ENCODE data around the gene MARF1.

Gene MARF1

GRCh38 chr16:15631730-15632409, 11.1 kb downstream of the MARF1 start:
- Histone ChIP-seq H3K9ac (ENCODE audit: low read depth in 1 of 2, low read length in 2 of 2) (no peak overlapping the region), H3K4me1 (ENCODE audit: control insufficient read depth in 2 of 2, insufficient read depth in 2 of 2, low read length in 2 of 2) (no peaks in the 10 kb centered on the region), H3K4me3 (ENCODE audit: low read length in 2 of 2) (no peak overlapping the region), H3K27me3 (ENCODE audit: control insufficient read depth in 2 of 2, insufficient read depth in 2 of 2, low read length in 2 of 2) (no peaks in the 10 kb centered on the region), H3K27ac (ENCODE audit: low read depth in 2 of 2, low read length in 2 of 2) (no peak overlapping the region), H3K36me3 (ENCODE audit: control insufficient read depth in 2 of 2, insufficient read depth in 2 of 2, low read length in 2 of 2) (peaks cover 58 to 67% of the 10 kb centered on the region in 2 donors), H3K9me3 (ENCODE audit: control insufficient read depth in 2 of 2, low read length in 2 of 2) (no peaks in the 10 kb centered on the region)

GRCh38 chr16:15621889-15622288, 21.1 kb downstream of the MARF1 start:
- no peaks in the 10 kb centered on the region for H3K9me3 ChIP-seq (ENCODE audit: control insufficient read depth in 2 of 2, low read length in 2 of 2)
- no peak overlapping the region for H3K27ac ChIP-seq (ENCODE audit: low read depth in 2 of 2, low read length in 2 of 2)

GRCh38 chr16:15621456-15621855, 21.5 kb downstream of the MARF1 start:
- H3K27me3 ChIP-seq (ENCODE audit: control insufficient read depth in 2 of 2, insufficient read depth in 2 of 2, low read length in 2 of 2): no peaks in the 10 kb centered on the region
- no peaks in the 10 kb centered on the region for H3K4me1 ChIP-seq (ENCODE audit: control insufficient read depth in 2 of 2, insufficient read depth in 2 of 2, low read length in 2 of 2)
- no peak overlapping the region for H3K4me3 ChIP-seq (ENCODE audit: low read length in 2 of 2)
- H3K36me3 ChIP-seq (ENCODE audit: control insufficient read depth in 2 of 2, insufficient read depth in 2 of 2, low read length in 2 of 2): peaks cover 72 to 77% of the 10 kb centered on the region in 2 donors
- no peak overlapping the region for H3K9ac ChIP-seq (ENCODE audit: low read depth in 1 of 2, low read length in 2 of 2)
- H3K9me3 ChIP-seq (ENCODE audit: control insufficient read depth in 2 of 2, low read length in 2 of 2): no peaks in the 10 kb centered on the region
- no peak overlapping the region for H3K27ac ChIP-seq (ENCODE audit: low read depth in 2 of 2, low read length in 2 of 2)

More at GRCh38 chr16:15621889-15622288, 21.1 kb downstream of the MARF1 start:
- Histone ChIP-seq H3K4me1 (ENCODE audit: control insufficient read depth in 2 of 2, insufficient read depth in 2 of 2, low read length in 2 of 2) (no peaks in the 10 kb centered on the region), H3K9ac (ENCODE audit: low read depth in 1 of 2, low read length in 2 of 2) (no peak overlapping the region), H3K27me3 (ENCODE audit: control insufficient read depth in 2 of 2, insufficient read depth in 2 of 2, low read length in 2 of 2) (no peaks in the 10 kb centered on the region), H3K4me3 (ENCODE audit: low read length in 2 of 2) (no peak overlapping the region), H3K36me3 (ENCODE audit: control insufficient read depth in 2 of 2, insufficient read depth in 2 of 2, low read length in 2 of 2) (peaks cover 68 to 73% of the 10 kb centered on the region in 2 donors)

- Histone ChIP-seq H3K36me3 (ENCODE audit: control insufficient read depth in 2 of 2, insufficient read depth in 2 of 2, low read length in 2 of 2) (peaks cover 78 to 83% of the 10 kb centered on the region in 2 donors), H3K27me3 (ENCODE audit: control insufficient read depth in 2 of 2, insufficient read depth in 2 of 2, low read length in 2 of 2) (no peaks in the 10 kb centered on the region), H3K9me3 (ENCODE audit: control insufficient read depth in 2 of 2, low read length in 2 of 2) (no peaks in the 10 kb centered on the region), H3K9ac (ENCODE audit: low read depth in 1 of 2, low read length in 2 of 2) (no peak overlapping the region), H3K27ac (ENCODE audit: low read depth in 2 of 2, low read length in 2 of 2) (no peak overlapping the region), H3K4me3 (ENCODE audit: low read length in 2 of 2) (no peak overlapping the region), H3K4me1 (ENCODE audit: control insufficient read depth in 2 of 2, insufficient read depth in 2 of 2, low read length in 2 of 2) (no peaks in the 10 kb centered on the region)
These were observed 22.3 kb downstream of the MARF1 start for GRCh38 chr16:15620611-15621195.

GRCh38 chr16:15618392-15618791, 24.6 kb downstream of the MARF1 start:
- Histone ChIP-seq H3K36me3 (ENCODE audit: control insufficient read depth in 2 of 2, insufficient read depth in 2 of 2, low read length in 2 of 2) (peaks cover 70 to 72% of the 10 kb centered on the region in 2 donors), H3K27ac (ENCODE audit: low read depth in 2 of 2, low read length in 2 of 2) (no peak overlapping the region)

GRCh38 chr16:15617901-15618300, 25.1 kb downstream of the MARF1 start:
- H3K27ac ChIP-seq (ENCODE audit: low read depth in 2 of 2, low read length in 2 of 2): no peak overlapping the region
- no peaks in the 10 kb centered on the region for H3K4me1 ChIP-seq (ENCODE audit: control insufficient read depth in 2 of 2, insufficient read depth in 2 of 2, low read length in 2 of 2)
- peaks cover 70 to 75% of the 10 kb centered on the region in 2 donors for H3K36me3 ChIP-seq (ENCODE audit: control insufficient read depth in 2 of 2, insufficient read depth in 2 of 2, low read length in 2 of 2)

More at GRCh38 chr16:15618392-15618791, 24.6 kb downstream of the MARF1 start:
- no peaks in the 10 kb centered on the region for H3K4me1 ChIP-seq (ENCODE audit: control insufficient read depth in 2 of 2, insufficient read depth in 2 of 2, low read length in 2 of 2)
- H3K9me3 ChIP-seq (ENCODE audit: control insufficient read depth in 2 of 2, low read length in 2 of 2): no peaks in the 10 kb centered on the region
- no peak overlapping the region for H3K9ac ChIP-seq (ENCODE audit: low read depth in 1 of 2, low read length in 2 of 2)
- no peak overlapping the region for H3K4me3 ChIP-seq (ENCODE audit: low read length in 2 of 2)
- no peaks in the 10 kb centered on the region for H3K27me3 ChIP-seq (ENCODE audit: control insufficient read depth in 2 of 2, insufficient read depth in 2 of 2, low read length in 2 of 2)

GRCh38 chr16:15616475-15617165, 26.3 kb downstream of the MARF1 start:
- Histone ChIP-seq H3K27ac (ENCODE audit: low read depth in 2 of 2, low read length in 2 of 2) (no peak overlapping the region), H3K27me3 (ENCODE audit: control insufficient read depth in 2 of 2, insufficient read depth in 2 of 2, low read length in 2 of 2) (no peaks in the 10 kb centered on the region), H3K36me3 (ENCODE audit: control insufficient read depth in 2 of 2, insufficient read depth in 2 of 2, low read length in 2 of 2) (peaks cover 72 to 78% of the 10 kb centered on the region in 2 donors), H3K4me1 (ENCODE audit: control insufficient read depth in 2 of 2, insufficient read depth in 2 of 2, low read length in 2 of 2) (no peaks in the 10 kb centered on the region), H3K9me3 (ENCODE audit: control insufficient read depth in 2 of 2, low read length in 2 of 2) (no peaks in the 10 kb centered on the region), H3K4me3 (ENCODE audit: low read length in 2 of 2) (no peak overlapping the region), H3K9ac (ENCODE audit: low read depth in 1 of 2, low read length in 2 of 2) (no peak overlapping the region)

More at GRCh38 chr16:15617901-15618300, 25.1 kb downstream of the MARF1 start:
- Histone ChIP-seq H3K27me3 (ENCODE audit: control insufficient read depth in 2 of 2, insufficient read depth in 2 of 2, low read length in 2 of 2) (no peaks in the 10 kb centered on the region), H3K4me3 (ENCODE audit: low read length in 2 of 2) (no peak overlapping the region), H3K9me3 (ENCODE audit: control insufficient read depth in 2 of 2, low read length in 2 of 2) (no peaks in the 10 kb centered on the region), H3K9ac (ENCODE audit: low read depth in 1 of 2, low read length in 2 of 2) (no peak overlapping the region)

GRCh38 chr16:15616012-15616411, 26.9 kb downstream of the MARF1 start:
- Histone ChIP-seq H3K9me3 (ENCODE audit: control insufficient read depth in 2 of 2, low read length in 2 of 2) (no peaks in the 10 kb centered on the region), H3K4me3 (ENCODE audit: low read length in 2 of 2) (no peak overlapping the region), H3K27me3 (ENCODE audit: control insufficient read depth in 2 of 2, insufficient read depth in 2 of 2, low read length in 2 of 2) (no peaks in the 10 kb centered on the region), H3K4me1 (ENCODE audit: control insufficient read depth in 2 of 2, insufficient read depth in 2 of 2, low read length in 2 of 2) (no peaks in the 10 kb centered on the region), H3K9ac (ENCODE audit: low read depth in 1 of 2, low read length in 2 of 2) (no peak overlapping the region), H3K27ac (ENCODE audit: low read depth in 2 of 2, low read length in 2 of 2) (no peak overlapping the region), H3K36me3 (ENCODE audit: control insufficient read depth in 2 of 2, insufficient read depth in 2 of 2, low read length in 2 of 2) (peaks cover 68 to 75% of the 10 kb centered on the region in 2 donors)

- Histone ChIP-seq H3K27ac (ENCODE audit: low read depth in 2 of 2, low read length in 2 of 2) (no peak overlapping the region), H3K9ac (ENCODE audit: low read depth in 1 of 2, low read length in 2 of 2) (no peak overlapping the region), H3K27me3 (ENCODE audit: control insufficient read depth in 2 of 2, insufficient read depth in 2 of 2, low read length in 2 of 2) (no peaks in the 10 kb centered on the region), H3K4me3 (ENCODE audit: low read length in 2 of 2) (no peak overlapping the region), H3K36me3 (ENCODE audit: control insufficient read depth in 2 of 2, insufficient read depth in 2 of 2, low read length in 2 of 2) (peaks cover 73 to 74% of the 10 kb centered on the region in 2 donors), H3K4me1 (ENCODE audit: control insufficient read depth in 2 of 2, insufficient read depth in 2 of 2, low read length in 2 of 2) (no peaks in the 10 kb centered on the region), H3K9me3 (ENCODE audit: control insufficient read depth in 2 of 2, low read length in 2 of 2) (no peaks in the 10 kb centered on the region)
These were observed 29.3 kb downstream of the MARF1 start for GRCh38 chr16:15613676-15614075.

GRCh38 chr16:15611610-15612009, 31.3 kb downstream of the MARF1 start:
- Histone ChIP-seq H3K27me3 (ENCODE audit: control insufficient read depth in 2 of 2, insufficient read depth in 2 of 2, low read length in 2 of 2) (no peaks in the 10 kb centered on the region), H3K4me3 (ENCODE audit: low read length in 2 of 2) (no peak overlapping the region), H3K27ac (ENCODE audit: low read depth in 2 of 2, low read length in 2 of 2) (no peak overlapping the region), H3K9ac (ENCODE audit: low read depth in 1 of 2, low read length in 2 of 2) (no peak overlapping the region), H3K4me1 (ENCODE audit: control insufficient read depth in 2 of 2, insufficient read depth in 2 of 2, low read length in 2 of 2) (no peaks in the 10 kb centered on the region), H3K9me3 (ENCODE audit: control insufficient read depth in 2 of 2, low read length in 2 of 2) (no peaks in the 10 kb centered on the region), H3K36me3 (ENCODE audit: control insufficient read depth in 2 of 2, insufficient read depth in 2 of 2, low read length in 2 of 2) (peaks cover 66 to 72% of the 10 kb centered on the region in 2 donors)

Measured in mucosa of rectum (tissue), 2 donors.